WERI-Rb-1 (cell line): ENCODE results near the gene DCXR.
A peak's percentile ranks its signal among the peaks of the same experiment; 100 is the strongest.

Experiments
- DNase-seq: peaks from one replicate; pipeline ENCODE4 v3.0.0-alpha.2; 2020
- H3K27ac ChIP-seq: fragments of 250-450 bp; sonication (Bioruptor Pico); 2 replicates; pipeline ENCODE4 v1.5.1; 2020; ENCODE audit warnings: mild to moderate bottlenecking, moderate library complexity
- H3K27me3 ChIP-seq: fragments of 250-450 bp; sonication (Bioruptor Pico); 2 replicates; pipeline ENCODE4 v1.5.1; 2021; ENCODE audit warnings: mild to moderate bottlenecking, low read depth, moderate library complexity; ENCODE audit not compliant: insufficient read depth, severe bottlenecking
- H3K36me3 ChIP-seq: fragments of 250-450 bp; sonication (Bioruptor Pico); 2 replicates; pipeline ENCODE4 v1.5.1; 2020; ENCODE audit warnings: mild to moderate bottlenecking, moderate library complexity
- H3K4me3 ChIP-seq: 2 replicates; pipeline ENCODE4 v1.5.1; 2011; ENCODE audit warnings: low read depth, mild to moderate bottlenecking, control low read depth, low read length
- H3K9me3 ChIP-seq: fragments of 250-450 bp; sonication (Bioruptor Pico); 2 replicates; pipeline ENCODE4 v1.5.1; 2021; ENCODE audit warnings: mild to moderate bottlenecking, moderate library complexity; ENCODE audit not compliant: severe bottlenecking
- TF ChIP-seq, protein P1 (sequence below): IDR thresholded peaks from 2 replicates; pipeline ENCODE4 v1.5.1; 2011; ENCODE audit warnings: low read depth, mild to moderate bottlenecking, control low read depth, inconsistent platforms, low read length

Gene DCXR

DNA sequence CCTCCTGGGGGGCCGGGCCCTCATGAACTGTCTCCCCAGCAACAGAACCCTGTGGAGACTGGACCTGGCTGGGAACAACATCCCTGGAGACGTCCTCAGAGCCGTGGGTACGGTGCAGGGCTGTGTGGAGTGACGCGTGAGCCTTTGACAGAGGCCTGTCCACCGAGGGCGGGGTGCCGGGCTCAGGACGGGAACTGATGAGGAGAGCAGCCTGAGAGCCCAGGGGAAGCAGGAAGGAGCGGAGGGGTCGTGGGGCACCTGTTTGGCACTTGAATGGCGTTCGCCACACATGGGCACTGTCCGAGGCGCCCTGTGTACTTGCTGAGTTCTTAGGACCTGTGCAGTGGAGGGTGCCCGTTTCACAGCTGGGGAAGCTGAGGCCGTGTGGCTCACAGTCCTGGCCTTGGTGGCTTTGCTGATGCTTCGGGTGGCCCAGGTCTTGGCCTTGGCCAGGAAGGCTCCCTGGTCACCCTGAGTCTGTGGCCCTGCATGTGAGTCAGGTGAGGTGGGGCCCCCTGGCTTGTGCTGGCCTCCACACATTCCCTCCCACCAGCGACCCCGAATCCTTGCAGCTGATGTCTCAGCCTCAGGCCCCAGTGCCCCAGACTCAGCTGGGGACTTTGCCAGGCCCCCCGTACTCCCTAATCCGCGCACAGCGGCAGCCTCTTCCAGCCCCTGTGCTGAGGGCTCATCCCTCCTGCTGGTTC, 11.9 kb downstream of the DCXR start:
- no peak for DNase-seq
- H3K36me3 ChIP-seq: peaks cover 26% of the 10 kb centered on the region
- no peak overlapping the region for H3K27ac ChIP-seq
- H3K27me3 ChIP-seq: no peaks in the 10 kb centered on the region
- TF ChIP-seq, protein P1, sequence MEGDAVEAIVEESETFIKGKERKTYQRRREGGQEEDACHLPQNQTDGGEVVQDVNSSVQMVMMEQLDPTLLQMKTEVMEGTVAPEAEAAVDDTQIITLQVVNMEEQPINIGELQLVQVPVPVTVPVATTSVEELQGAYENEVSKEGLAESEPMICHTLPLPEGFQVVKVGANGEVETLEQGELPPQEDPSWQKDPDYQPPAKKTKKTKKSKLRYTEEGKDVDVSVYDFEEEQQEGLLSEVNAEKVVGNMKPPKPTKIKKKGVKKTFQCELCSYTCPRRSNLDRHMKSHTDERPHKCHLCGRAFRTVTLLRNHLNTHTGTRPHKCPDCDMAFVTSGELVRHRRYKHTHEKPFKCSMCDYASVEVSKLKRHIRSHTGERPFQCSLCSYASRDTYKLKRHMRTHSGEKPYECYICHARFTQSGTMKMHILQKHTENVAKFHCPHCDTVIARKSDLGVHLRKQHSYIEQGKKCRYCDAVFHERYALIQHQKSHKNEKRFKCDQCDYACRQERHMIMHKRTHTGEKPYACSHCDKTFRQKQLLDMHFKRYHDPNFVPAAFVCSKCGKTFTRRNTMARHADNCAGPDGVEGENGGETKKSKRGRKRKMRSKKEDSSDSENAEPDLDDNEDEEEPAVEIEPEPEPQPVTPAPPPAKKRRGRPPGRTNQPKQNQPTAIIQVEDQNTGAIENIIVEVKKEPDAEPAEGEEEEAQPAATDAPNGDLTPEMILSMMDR: no peak
- H3K4me3 ChIP-seq: no peak overlapping the region
- no peaks in the 10 kb centered on the region for H3K9me3 ChIP-seq

DNA sequence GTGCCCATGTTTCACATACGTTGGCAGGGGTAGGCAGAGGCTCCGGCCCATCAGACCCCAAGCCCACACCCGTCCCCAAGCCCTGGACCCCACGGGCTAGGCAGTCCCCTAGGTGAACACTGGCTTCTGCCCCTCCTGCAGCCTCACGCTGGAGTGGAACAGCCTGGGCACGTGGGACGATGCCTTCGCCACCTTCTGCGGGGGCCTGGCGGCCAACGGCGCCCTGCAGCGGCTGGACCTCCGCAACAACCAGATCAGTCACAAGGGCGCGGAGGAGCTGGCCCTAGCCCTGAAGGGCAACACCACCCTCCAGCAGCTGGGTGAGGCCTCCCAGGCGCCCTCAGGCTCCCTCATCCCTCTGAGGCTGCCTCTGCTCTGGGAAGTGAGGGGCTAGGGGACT, 12.6 kb downstream of the DCXR start:
- TF ChIP-seq, protein P1: no peak
- no peak for DNase-seq
- Histone ChIP-seq H3K27ac (no peak overlapping the region), H3K36me3 (peaks cover 30% of the 10 kb centered on the region), H3K27me3 (no peaks in the 10 kb centered on the region), H3K4me3 (no peak overlapping the region), H3K9me3 (no peaks in the 10 kb centered on the region)

DNA sequence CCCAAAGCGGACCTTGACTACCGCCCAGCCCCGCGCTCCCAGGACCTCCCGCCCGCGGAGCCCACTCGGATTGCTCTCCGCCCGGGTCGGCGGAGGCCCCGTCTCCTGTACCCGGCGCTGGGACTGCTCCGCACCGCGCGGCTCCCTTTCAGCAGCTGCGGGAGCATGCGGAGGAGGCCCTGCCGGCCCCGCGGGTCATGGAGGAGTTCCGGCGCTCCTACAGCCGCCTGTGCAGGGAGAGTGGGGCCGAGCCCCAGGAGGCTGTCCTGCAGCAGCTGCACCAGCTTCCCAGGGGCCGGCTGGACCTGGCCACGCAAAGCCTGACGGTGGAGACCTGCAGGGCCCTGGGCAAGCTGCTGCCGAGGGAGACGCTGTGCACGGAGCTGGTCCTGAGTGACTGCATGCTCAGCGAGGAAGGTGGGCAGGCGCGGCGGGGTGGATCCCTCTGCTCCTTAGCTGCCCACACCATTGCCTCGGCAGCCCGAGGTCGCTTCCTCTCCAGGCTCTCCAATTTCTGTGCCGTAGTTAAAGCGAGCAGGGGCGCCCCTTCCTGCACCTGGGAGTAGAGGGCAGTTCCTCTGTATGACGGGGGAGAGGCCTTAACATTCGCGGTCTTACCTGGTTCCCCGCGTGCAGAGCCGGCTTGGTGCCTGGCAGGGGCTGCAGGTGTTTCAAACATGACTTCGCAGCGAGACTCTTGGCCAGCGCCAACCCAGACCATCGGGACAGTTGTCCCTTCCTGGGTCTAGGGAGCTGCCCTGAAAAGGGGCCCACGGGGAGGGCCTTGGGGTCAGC, 13.9 kb downstream of the DCXR start:
- peak overlapping the region; percentile 59 for H3K27ac ChIP-seq
- peaks cover 26% of the 10 kb centered on the region for H3K36me3 ChIP-seq
- TF ChIP-seq, protein P1: no peak
- DNase-seq: peak; percentile 60
- H3K27me3 ChIP-seq: no peaks in the 10 kb centered on the region
- H3K9me3 ChIP-seq: no peaks in the 10 kb centered on the region
- H3K4me3 ChIP-seq: peak overlapping the region; percentile 86

DNA sequence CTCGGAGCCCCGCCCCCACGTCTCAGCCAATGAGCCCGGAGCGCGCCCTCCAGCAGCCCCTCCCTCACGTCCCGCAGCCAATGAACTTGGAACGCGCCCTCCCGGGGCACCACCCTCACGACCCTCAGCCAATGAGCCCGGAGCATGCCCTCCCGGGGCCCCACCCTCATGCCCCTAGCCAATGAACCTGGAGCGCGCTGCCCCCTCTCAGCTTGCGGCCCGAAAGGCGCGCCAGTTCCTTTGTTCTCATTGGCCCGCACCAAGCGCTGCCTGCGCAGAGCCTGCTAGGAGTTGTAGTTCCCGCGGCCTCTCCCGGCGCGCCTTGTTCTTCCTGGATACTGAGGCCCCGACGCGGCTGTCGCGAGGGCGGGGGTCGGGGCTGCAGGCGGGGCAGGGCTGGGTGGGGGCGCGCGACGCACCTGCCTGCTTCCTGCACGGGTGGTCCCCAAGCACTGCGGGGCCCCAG, 14.5 kb downstream of the DCXR start, which contains the start of gene LRRC45:
TSS of gene LRRC45 (plus strand) at position 325 of the 466 bp plus-strand sequence. CDS start 339 bp downstream, outside the sequence.
- H3K27me3 ChIP-seq: no peaks in the 10 kb centered on the region
- TF ChIP-seq, protein P1: no peak
- peaks cover 30% of the 10 kb centered on the region for H3K36me3 ChIP-seq
- DNase-seq: peak; percentile 100
- peak within 1 kb of the TSS; percentile 72 for H3K27ac ChIP-seq
- H3K9me3 ChIP-seq: no peaks in the 10 kb centered on the region
- peak within 1 kb of the TSS; percentile 86 for H3K4me3 ChIP-seq

DNA sequence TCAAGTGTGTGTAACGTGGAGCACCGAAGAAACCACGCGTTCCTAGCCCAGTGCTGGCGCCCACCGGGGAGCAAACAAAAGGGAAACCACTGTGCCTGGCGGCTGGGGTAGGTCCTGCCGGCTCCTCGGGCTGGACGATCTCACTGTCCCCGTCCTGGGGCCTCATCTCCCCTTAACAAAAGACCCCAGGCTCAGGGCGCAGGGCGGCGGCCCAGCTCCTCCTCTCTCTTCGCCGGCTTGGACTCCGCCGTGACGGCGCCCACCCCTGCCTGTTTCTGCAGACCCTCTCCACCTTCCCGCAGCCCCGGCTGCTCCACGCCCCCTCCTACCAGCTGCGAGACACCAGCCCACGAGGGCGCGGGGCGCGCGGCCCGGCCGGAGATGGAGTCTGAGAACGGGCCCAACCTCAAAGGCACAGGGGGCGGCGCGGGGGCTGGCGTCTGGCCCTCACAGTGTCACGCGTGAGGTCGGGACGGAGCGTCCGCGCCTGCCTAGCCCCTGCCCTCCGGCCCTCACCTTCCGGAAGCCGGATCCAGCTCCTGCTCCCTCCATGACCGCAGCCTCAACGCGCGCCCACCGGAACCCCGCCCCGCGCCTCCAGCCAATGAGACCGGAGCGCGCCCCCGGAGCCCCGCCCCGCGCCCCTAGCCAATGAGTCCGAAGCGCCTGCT, 15.1 kb downstream of the DCXR start, which contains the start of gene CENPX:
TSS of gene CENPX (minus strand) at position 569 of the 671 bp plus-strand sequence. CDS start at position 552, 17 bp downstream.
- DNase-seq: no peak
- peak within 1 kb of the TSS; percentile 72 for H3K27ac ChIP-seq
- TF ChIP-seq, protein P1: no peak

More for the DNA sequence above, 15.1 kb downstream of the DCXR start, which contains the start of gene CENPX:
- peaks cover 36% of the 10 kb centered on the region for H3K36me3 ChIP-seq
- H3K27me3 ChIP-seq: no peaks in the 10 kb centered on the region
- H3K9me3 ChIP-seq: no peaks in the 10 kb centered on the region
- peak within 1 kb of the TSS; percentile 86 for H3K4me3 ChIP-seq
